ENCODE data around the gene SRPX.
A peak's percentile ranks its signal among the peaks of the same experiment; 100 is the strongest.

Gene SRPX

GRCh38 chrX:38233891-38234667 lies 13.4 kb upstream of the SRPX start:
- Histone ChIP-seq H2AFZ (ENCODE audit: low read length) (peak overlapping the region; percentile 63; the same call in 1 of the 2 replicates), H3K4me2 (ENCODE audit: low read depth, low read length, poor library complexity, severe bottlenecking) (no peak overlapping the region), H4K20me1 (ENCODE audit: insufficient read depth, low read length, poor library complexity, severe bottlenecking) (no peaks in the 10 kb centered on the region), H3K27me3 (ENCODE audit: insufficient read depth, low read length, poor library complexity, severe bottlenecking) (no peaks in the 10 kb centered on the region), H3K9me3 (ENCODE audit: insufficient read depth, low read depth, low read length) (no peaks in the 10 kb centered on the region), H3K36me3 (ENCODE audit: insufficient read depth, low read length) (no peaks in the 10 kb centered on the region), H3F3A (ENCODE audit: low read depth) (no peaks in the 10 kb centered on the region), H3K9me2 (replicated peaks; ENCODE audit: low read depth, low read length) (no peaks in the 10 kb centered on the region), H3K79me2 (ENCODE audit: insufficient read depth, low read length) (no peaks in the 10 kb centered on the region), H3K4me3 (ENCODE audit: low read length, poor library complexity, severe bottlenecking) (no peak overlapping the region), H3K9ac (ENCODE audit: low read depth, low read length, poor library complexity, severe bottlenecking) (no peak overlapping the region), H3K4me1 (ENCODE audit: insufficient read depth, low read length, poor library complexity, severe bottlenecking) (no peaks in the 10 kb centered on the region)
- no peak for TF ChIP-seq CTCF (conservative IDR thresholded peaks at IDR 0.05; ENCODE audit: low read length)
- TF ChIP-seq EZH2phosphoT487 (IDR thresholded peaks at IDR 0.05; ENCODE audit: borderline replicate concordance): no peak

- TF ChIP-seq EZH2phosphoT487 (IDR thresholded peaks at IDR 0.05; ENCODE audit: borderline replicate concordance): no peak
- no peak for TF ChIP-seq CTCF (conservative IDR thresholded peaks at IDR 0.05; ENCODE audit: low read length)
- Histone ChIP-seq H3K79me2 (ENCODE audit: insufficient read depth, low read length) (no peaks in the 10 kb centered on the region), H3K4me3 (ENCODE audit: low read length, poor library complexity, severe bottlenecking) (no peak overlapping the region), H3K9me3 (ENCODE audit: insufficient read depth, low read depth, low read length) (no peaks in the 10 kb centered on the region), H3K9me2 (replicated peaks; ENCODE audit: low read depth, low read length) (no peaks in the 10 kb centered on the region), H2AFZ (ENCODE audit: low read length) (no peak overlapping the region), H3F3A (ENCODE audit: low read depth) (no peaks in the 10 kb centered on the region), H3K4me2 (ENCODE audit: low read depth, low read length, poor library complexity, severe bottlenecking) (no peak overlapping the region), H3K36me3 (ENCODE audit: insufficient read depth, low read length) (no peaks in the 10 kb centered on the region), H3K27me3 (ENCODE audit: insufficient read depth, low read length, poor library complexity, severe bottlenecking) (no peaks in the 10 kb centered on the region), H3K9ac (ENCODE audit: low read depth, low read length, poor library complexity, severe bottlenecking) (no peak overlapping the region), H4K20me1 (ENCODE audit: insufficient read depth, low read length, poor library complexity, severe bottlenecking) (no peaks in the 10 kb centered on the region), H3K4me1 (ENCODE audit: insufficient read depth, low read length, poor library complexity, severe bottlenecking) (no peaks in the 10 kb centered on the region)
Measured at GRCh38 chrX:38232079-38232686, 11.5 kb upstream of the SRPX start.

- Histone ChIP-seq H3K4me1 (ENCODE audit: insufficient read depth, low read length, poor library complexity, severe bottlenecking) (no peaks in the 10 kb centered on the region), H3K79me2 (ENCODE audit: insufficient read depth, low read length) (no peaks in the 10 kb centered on the region), H3K9ac (ENCODE audit: low read depth, low read length, poor library complexity, severe bottlenecking) (no peak overlapping the region), H4K20me1 (ENCODE audit: insufficient read depth, low read length, poor library complexity, severe bottlenecking) (no peaks in the 10 kb centered on the region), H3K9me2 (replicated peaks; ENCODE audit: low read depth, low read length) (no peaks in the 10 kb centered on the region), H3K36me3 (ENCODE audit: insufficient read depth, low read length) (no peaks in the 10 kb centered on the region), H2AFZ (ENCODE audit: low read length) (no peak overlapping the region), H3F3A (ENCODE audit: low read depth) (no peaks in the 10 kb centered on the region), H3K9me3 (ENCODE audit: insufficient read depth, low read depth, low read length) (no peaks in the 10 kb centered on the region), H3K4me2 (ENCODE audit: low read depth, low read length, poor library complexity, severe bottlenecking) (no peak overlapping the region), H3K27me3 (ENCODE audit: insufficient read depth, low read length, poor library complexity, severe bottlenecking) (peaks cover 4% of the 10 kb centered on the region), H3K4me3 (ENCODE audit: low read length, poor library complexity, severe bottlenecking) (no peak overlapping the region)
- TF ChIP-seq CTCF (conservative IDR thresholded peaks at IDR 0.05; ENCODE audit: low read length): no peak
- TF ChIP-seq EZH2phosphoT487 (IDR thresholded peaks at IDR 0.05; ENCODE audit: borderline replicate concordance): no peak
Measured at GRCh38 chrX:38225093-38225492, 4.4 kb upstream of the SRPX start.

Data from Loucy (cell line).